Measurements from ENCODE around the gene SRF.

- TF ChIP-seq CTCF (IDR thresholded peaks at IDR 0.05) (no peak), EP300 (IDR thresholded peaks at IDR 0.05) (no peak)
These were observed 29.4 kb upstream of the SRF start for GRCh38 chr6:43141644-43142043.
